H9 (cell line): ENCODE measurements around the gene CDC42EP1. TPM values are rescaled to one million over a fixed set of nuclear protein-coding genes. Genes with fewer than 3 reads are reported as not detected.
A peak's percentile ranks its signal among the peaks of the same experiment; 100 is the strongest.

Source experiments
- DNase-seq: peaks from one replicate; pipeline ENCODE4 v3.0.0-alpha.2; 2017
- H2AFZ ChIP-seq: one replicate; pipeline ENCODE4 v1.6.1; 2013; ENCODE audit warnings: mild to moderate bottlenecking, low read length, control low read depth, moderate library complexity
- H2AK5ac ChIP-seq: 2 replicates; pipeline ENCODE4 v1.6.1; 2013; ENCODE audit warnings: low read length, control low read depth, mixed read lengths; ENCODE audit not compliant: insufficient read length
- H2BK120ac ChIP-seq: one replicate; pipeline ENCODE4 v1.6.1; 2013; ENCODE audit warnings: low read depth, mild to moderate bottlenecking, low read length, control low read depth, inconsistent platforms; ENCODE audit not compliant: poor library complexity, severe bottlenecking
- H2BK12ac ChIP-seq: 2 replicates; pipeline ENCODE4 v1.6.1; 2013; ENCODE audit warnings: low read length, control low read depth, mixed read lengths, low read depth; ENCODE audit not compliant: insufficient read length
- H2BK15ac ChIP-seq: 2 replicates; pipeline ENCODE4 v1.6.1; 2013; ENCODE audit warnings: low read depth, low read length, control low read depth
- H2BK20ac ChIP-seq: one replicate; pipeline ENCODE4 v1.6.1; 2013; ENCODE audit warnings: low read depth, mild to moderate bottlenecking, low read length, control low read depth, inconsistent platforms; ENCODE audit not compliant: poor library complexity, severe bottlenecking
- H2BK5ac ChIP-seq: 2 replicates; pipeline ENCODE4 v1.6.1; 2013; ENCODE audit warnings: low read length, control low read depth, mixed read lengths; ENCODE audit not compliant: insufficient read length
- H3K14ac ChIP-seq: 2 replicates; pipeline ENCODE4 v1.6.1; 2013; ENCODE audit warnings: low read length, control low read depth; ENCODE audit not compliant: insufficient read depth
- H3K18ac ChIP-seq: 2 replicates; pipeline ENCODE4 v1.6.1; 2013; ENCODE audit warnings: low read depth, mild to moderate bottlenecking, mixed read lengths, low read length, control low read depth; ENCODE audit not compliant: insufficient read length
- H3K23ac ChIP-seq: 2 replicates; pipeline ENCODE4 v1.6.1; 2013; ENCODE audit warnings: low read length, control low read depth, mixed read lengths, low read depth; ENCODE audit not compliant: insufficient read length
- H3K23me2 ChIP-seq: 2 replicates; pipeline ENCODE4 v1.6.1; 2013; ENCODE audit warnings: low read depth, mild to moderate bottlenecking, mixed read lengths, low read length, control low read depth; ENCODE audit not compliant: insufficient read length, poor library complexity, severe bottlenecking
- H3K27ac ChIP-seq: 2 replicates; pipeline ENCODE4 v1.5.1; 2013; ENCODE audit warnings: low read length, control low read depth, mixed read lengths, low read depth; ENCODE audit not compliant: insufficient read length
- H3K27me3 ChIP-seq: 2 replicates; pipeline ENCODE4 v1.6.1; 2013; ENCODE audit warnings: low read length, control low read depth, inconsistent platforms; ENCODE audit not compliant: insufficient read depth
- H3K4ac ChIP-seq: 2 replicates; pipeline ENCODE4 v1.6.1; 2013; ENCODE audit warnings: low read depth, mild to moderate bottlenecking, control low read depth, inconsistent platforms, low read length, moderate library complexity
- H3K4me1 ChIP-seq: 2 replicates; pipeline ENCODE4 v1.6.1; 2013; ENCODE audit warnings: low read length, control low read depth, inconsistent platforms; ENCODE audit not compliant: insufficient read depth
- H3K4me2 ChIP-seq: 2 replicates; pipeline ENCODE4 v1.6.1; 2013; ENCODE audit warnings: low read length, control low read depth, mixed read lengths; ENCODE audit not compliant: insufficient read length, insufficient read depth
- H3K56ac ChIP-seq: 2 replicates; pipeline ENCODE4 v1.6.1; 2013; ENCODE audit warnings: low read depth, mild to moderate bottlenecking, mixed read lengths, low read length, control low read depth; ENCODE audit not compliant: insufficient read length
- H3K79me1 ChIP-seq: 2 replicates; pipeline ENCODE4 v1.6.1; 2013; ENCODE audit warnings: low read depth, mild to moderate bottlenecking, moderate library complexity, low read length, control low read depth, inconsistent platforms; ENCODE audit not compliant: insufficient read depth, poor library complexity, severe bottlenecking
- H3K79me2 ChIP-seq: 2 replicates; pipeline ENCODE4 v1.6.1; 2013; ENCODE audit warnings: low read length, control low read depth, inconsistent platforms; ENCODE audit not compliant: insufficient read depth
- H3K9ac ChIP-seq: 2 replicates; pipeline ENCODE4 v1.6.1; 2013; ENCODE audit warnings: low read length, control low read depth, mixed read lengths; ENCODE audit not compliant: insufficient read length; ENCODE audit errors: extremely low read depth
- H3K9me3 ChIP-seq: one replicate; pipeline ENCODE4 v1.6.1; 2013; ENCODE audit warnings: low read depth, low read length, inconsistent platforms; ENCODE audit not compliant: control insufficient read depth
- H3T11ph ChIP-seq: one replicate; pipeline ENCODE4 v1.6.1; 2013; ENCODE audit warnings: mild to moderate bottlenecking, low read length, control low read depth, inconsistent platforms
- H4K20me1 ChIP-seq: one replicate; pipeline ENCODE4 v1.6.1; 2013; ENCODE audit not compliant: control insufficient read depth, insufficient read length, insufficient read depth
- H4K5ac ChIP-seq: 2 replicates; pipeline ENCODE4 v1.6.1; 2013; ENCODE audit warnings: low read depth, mild to moderate bottlenecking, mixed read lengths, low read length, control low read depth; ENCODE audit not compliant: insufficient read length
- H4K8ac ChIP-seq: replicated peaks from 2 replicates; pipeline ENCODE4 v1.6.1; 2013; ENCODE audit warnings: low read length, control low read depth, mixed read lengths, low read depth; ENCODE audit not compliant: insufficient read length
- H4K91ac ChIP-seq: 2 replicates; pipeline ENCODE4 v1.6.1; 2013; ENCODE audit warnings: low read depth, mild to moderate bottlenecking, moderate library complexity, mixed read lengths, low read length, control low read depth; ENCODE audit not compliant: insufficient read length
- H3K27ac Mint-ChIP-seq, 3 experiments: 2 replicates in 2 of 3; 3 replicates in 1 of 3; pipeline ENCODE4 v1.8.0; 2020 to 2021; ENCODE audit warnings: mixed read lengths in 3 of 3, mild to moderate bottlenecking in 1 of 3, moderate library complexity in 1 of 3
- H3K27me3 Mint-ChIP-seq: 2 replicates; pipeline ENCODE4 v1.8.0; 2021; ENCODE audit warnings: low read depth, mild to moderate bottlenecking, moderate library complexity, mixed read lengths
- H3K36me3 Mint-ChIP-seq, 3 experiments: 2 replicates in 2 of 3; 3 replicates in 1 of 3; pipeline ENCODE4 v1.8.0; 2020 to 2021; ENCODE audit warnings: low read depth in 3 of 3, mixed read lengths in 3 of 3; ENCODE audit not compliant: insufficient read depth in 1 of 3
- H3K4me1 Mint-ChIP-seq, 2 experiments: 2 replicates each; pipeline ENCODE4 v1.8.0; 2020; ENCODE audit warnings: mixed read lengths in 2 of 2
- H3K4me3 Mint-ChIP-seq, 2 experiments: 2 replicates in 1 of 2; 3 replicates in 1 of 2; pipeline ENCODE4 v1.8.0; 2020 to 2021; ENCODE audit warnings: mild to moderate bottlenecking in 2 of 2, mixed read lengths in 2 of 2, moderate library complexity in 1 of 2
- H3K9me3 Mint-ChIP-seq, 2 experiments: 2 replicates in 1 of 2; 3 replicates in 1 of 2; pipeline ENCODE4 v1.8.0; 2020; ENCODE audit warnings: mild to moderate bottlenecking in 2 of 2, mixed read lengths in 2 of 2, moderate library complexity in 1 of 2
- CTCF ChIP-seq: fragments of 200-600 bp; sonication (generic); conservative IDR thresholded peaks from 3 replicates; pipeline ENCODE4 v1.8.0; 2021; ENCODE audit warnings: antibody characterized with exemption, mild to moderate bottlenecking
- WGBS: extraction: QIAGEN DNeasy Blood & Tissue Kit; methylation state at CpG from one replicate; pipeline ENCODE4 v1.1.7; 2013; ENCODE audit warnings: missing lambda C conversion rate, low lambda C conversion rate, mixed read lengths; ENCODE audit not compliant: insufficient read length; ENCODE audit errors: extremely low coverage; 5-methylcytosine and 5-hydroxymethylcytosine counted together
- total RNA-seq: library from RNA; stranded (reverse); gene quantifications from 2 replicates; pipeline ENCODE4 v1.2.1, GENCODE V29; 2021

Gene CDC42EP1
- total RNA-seq, 1 experiment from 2014 or later: 23.0 TPM

GRCh38 chr22:37568448-37569008 lies 8.2 kb downstream of the CDC42EP1 start:
- H3K56ac ChIP-seq: no peak overlapping the region
- no peaks in the 10 kb centered on the region for H4K20me1 ChIP-seq
- H3K9me3 Mint-ChIP-seq: no peaks in the 10 kb centered on the region; a peak in 1 of 5 replicates

More at GRCh38 chr22:37568448-37569008, 8.2 kb downstream of the CDC42EP1 start:
- DNase-seq: peak; percentile 26
- no peak overlapping the region for H3K23ac ChIP-seq
- Mint-ChIP-seq H3K27me3 (peaks cover 3% of the 10 kb centered on the region; the same call in 1 of the 2 replicates), H3K4me1 (peaks cover 33 to 37% of the 10 kb centered on the region in 2 experiments), H3K27ac (no peak overlapping the region), H3K36me3 (peaks cover 0 to 12% (median 0%) of the 10 kb centered on the region in 3 experiments; a peak in 4 of 7 replicates), H3K4me3 (no peak overlapping the region)
- no peak overlapping the region for H2BK5ac ChIP-seq
- no peaks in the 10 kb centered on the region; the same call in 1 of the 2 replicates for H3K79me2 ChIP-seq
- H2BK15ac ChIP-seq: no peak overlapping the region
- H3K23me2 ChIP-seq: no peaks in the 10 kb centered on the region
- H2BK120ac ChIP-seq: no peak overlapping the region
- WGBS: no CpG with 5 or more reads among the region's 14 CpGs
- no peak for TF ChIP-seq CTCF
- H3K9me3 ChIP-seq: no peaks in the 10 kb centered on the region
- no peak overlapping the region for H3T11ph ChIP-seq
- H2BK20ac ChIP-seq: no peak overlapping the region
- no peak overlapping the region for H3K4ac ChIP-seq
- H3K14ac ChIP-seq: no peak overlapping the region
- no peak overlapping the region for H2BK12ac ChIP-seq
- H3K4me2 ChIP-seq: no peak overlapping the region
- H3K4me1 ChIP-seq: peaks cover 8% of the 10 kb centered on the region; the same call in 1 of the 2 replicates
- no peak overlapping the region for H3K27ac ChIP-seq
- H2AFZ ChIP-seq: no peak overlapping the region
- no peak overlapping the region for H3K18ac ChIP-seq
- no peak overlapping the region for H3K9ac ChIP-seq
- H4K8ac ChIP-seq: no peak overlapping the region
- H3K27me3 ChIP-seq: no peaks in the 10 kb centered on the region
- no peak overlapping the region for H4K91ac ChIP-seq
- H2AK5ac ChIP-seq: no peak overlapping the region
- H4K5ac ChIP-seq: no peak overlapping the region
- H3K79me1 ChIP-seq: no peaks in the 10 kb centered on the region
